Aorta (tissue), 5 donors: ENCODE results near the gene ZNF280C. TPM values are rescaled to one million over a fixed set of nuclear protein-coding genes. Genes with fewer than 3 reads are reported as not detected.

Experiments used
- ATAC-seq: fragments of 200-7000 bp; cut with Tn5 transposase; one replicate; pipeline ENCODE4 v1.9.1; 2022; ENCODE audit warnings: moderate library complexity; ENCODE audit not compliant: low FRiP score
- DNase-seq, 2 donors: peaks; one replicate each; pipeline ENCODE4 v3.0.0-alpha.2; 2020
- H3K27ac ChIP-seq, 2 donors: one replicate each; pipeline ENCODE4 v1.5.1; 2013; ENCODE audit warnings: low read length in 2 of 2, mild to moderate bottlenecking in 2 of 2, moderate library complexity in 2 of 2, control low read depth in 1 of 2, inconsistent platforms in 1 of 2, low read depth in 1 of 2
- H3K27me3 ChIP-seq, 2 donors: one replicate each; pipeline ENCODE4 v1.6.1; 2013; ENCODE audit warnings: control low read depth in 1 of 2, low read length in 1 of 2, mild to moderate bottlenecking in 1 of 2, moderate library complexity in 1 of 2; ENCODE audit not compliant: insufficient read depth in 2 of 2, control insufficient read depth in 1 of 2
- H3K36me3 ChIP-seq, 2 donors: one replicate each; pipeline ENCODE4 v1.6.1; 2013; ENCODE audit warnings: control low read depth in 1 of 2, low read length in 1 of 2, mild to moderate bottlenecking in 1 of 2; ENCODE audit not compliant: insufficient read depth in 2 of 2, control insufficient read depth in 1 of 2
- H3K4me1 ChIP-seq, 2 donors: one replicate each; pipeline ENCODE4 v1.6.1; 2013; ENCODE audit warnings: low read length in 2 of 2, control low read depth in 1 of 2, mild to moderate bottlenecking in 1 of 2, moderate library complexity in 1 of 2; ENCODE audit not compliant: insufficient read depth in 2 of 2, control insufficient read depth in 1 of 2
- H3K4me3 ChIP-seq, 2 donors: one replicate each; pipeline ENCODE4 v1.5.1; 2013; ENCODE audit warnings: low read length in 2 of 2, control low read depth in 1 of 2, mild to moderate bottlenecking in 1 of 2
- H3K9me3 ChIP-seq: one replicate; pipeline ENCODE4 v1.6.1; 2013; ENCODE audit warnings: mild to moderate bottlenecking, low read length; ENCODE audit not compliant: control insufficient read depth
- WGBS, 2 donors: extraction: QIAGEN DNeasy Blood & Tissue Kit; methylation state at CpG; one replicate each; pipeline ENCODE4 v1.1.7; 2013; 5-methylcytosine and 5-hydroxymethylcytosine counted together
- intact Hi-C, 2 donors: fragments of 100-400 bp; cut with DNase I; formaldehyde crosslinking; loops; one replicate each; pipeline versions ENCODE4 v1.14.2 to v1.15.0; 2022
- polyA plus RNA-seq, 2 donors: library from polyadenylated mRNA; stranded (reverse); fragments of 200-250 nt; gene quantifications; one replicate each; pipeline ENCODE4 v1.2.3, GENCODE V29; 2013
- total RNA-seq, 2 donors: library from RNA; stranded (reverse); fragmentation: NEBNext Ultra II Directional; extraction: Animal tissue kit (Norgen Biotek cat#: 25700); gene quantifications; one replicate each; pipeline ENCODE4 v1.2.1, GENCODE V29; 2021
- donor health status: healthy with polysubstance abuse.
- donor health status: Bipolar disorder and iron deficiency.
- donor health status: DM: no; HTN: no; CAD: no.
- donor health status: DM: no; HTN: no; CAD: no.
- donor health status: DM: yes; HTN: yes; CAD: no.

The ZNF280C gene
- total and polyA plus RNA-seq, 4 donors = 0.75 to 5.0 (median 3.0) TPM

DNA sequence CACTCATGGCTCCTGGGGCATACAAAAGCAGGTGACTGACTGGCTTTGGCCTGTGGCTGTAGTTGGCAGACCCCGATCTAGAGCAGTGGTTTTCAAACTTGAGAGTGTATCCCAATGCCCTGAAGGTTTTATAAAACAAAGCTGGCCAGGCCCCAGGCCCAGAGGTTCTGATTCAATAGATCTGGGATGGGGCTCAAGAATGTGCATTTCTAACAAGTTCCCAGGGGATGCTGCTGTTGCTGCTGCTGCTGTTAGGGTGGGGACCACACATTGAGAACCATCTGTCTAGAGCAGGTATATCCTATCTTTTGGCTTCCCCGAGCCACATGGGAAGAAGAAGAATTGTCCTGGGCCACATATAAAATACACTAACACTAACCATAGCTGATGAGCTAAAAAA is 110.4 kb downstream of the ZNF280C start:
- DNase-seq (no peak), ATAC-seq (no peak)
- no peaks in the 10 kb centered on the region for H3K4me1 ChIP-seq
- intact Hi-C loops = no loop called here
- WGBS, 2 donors = 77 to 95% methylated on average over 2 of the region's 2 CpGs
- H3K9me3 ChIP-seq = no peaks in the 10 kb centered on the region
- no peak overlapping the region for H3K27ac ChIP-seq
- H3K4me3 ChIP-seq = no peak overlapping the region
- H3K36me3 ChIP-seq = no peaks in the 10 kb centered on the region
- no peaks in the 10 kb centered on the region for H3K27me3 ChIP-seq

- H3K27ac ChIP-seq = no peak overlapping the region
- DNase-seq (no peak), ATAC-seq (no peak)
- no peaks in the 10 kb centered on the region for H3K4me1 ChIP-seq
- no peak overlapping the region for H3K4me3 ChIP-seq
- no peaks in the 10 kb centered on the region for H3K36me3 ChIP-seq
- no peaks in the 10 kb centered on the region for H3K9me3 ChIP-seq
- WGBS, 2 donors = 17 to 40% methylated on average over 2 of the region's 2 CpGs
- H3K27me3 ChIP-seq = no peaks in the 10 kb centered on the region
- intact Hi-C loops = no loop called here
Measured at GRCh38 chrX:130155564-130155963, 113.1 kb downstream of the ZNF280C start.

Other genes starting within 250 kb of the ZNF280C start
- gene ELF4, start 158.4 kb downstream of the ZNF280C start, total RNA-seq = 10 to 100 TPM; 14.5 to 20.8 TPM
- 1 to 10 TPM; 3.6 to 4.5 TPM for gene ELF4, start 158.4 kb downstream of the ZNF280C start, polyA plus RNA-seq
- gene AIFM1, start 103.1 kb downstream of the ZNF280C start, total RNA-seq = 10 to 100 TPM; 12.7 to 16.8 TPM
- gene AIFM1, start 103.1 kb downstream of the ZNF280C start, polyA plus RNA-seq = 10 to 100 TPM; 15.7 to 17.0 TPM
- 1 to 10 TPM in 1 of 2 donors, under 1 TPM in 1; 0.69 to 1.8 TPM for gene RAB33A, start 96.9 kb downstream of the ZNF280C start, total RNA-seq
- under 1 TPM; 0.64 to 0.88 TPM for gene RAB33A, start 96.9 kb downstream of the ZNF280C start, polyA plus RNA-seq
- 10 to 100 TPM; 10.5 to 14.7 TPM for gene SLC25A14, start 71.0 kb upstream of the ZNF280C start, total RNA-seq
- gene SLC25A14, start 71.0 kb upstream of the ZNF280C start, polyA plus RNA-seq = 10 to 100 TPM; 12.0 to 27.2 TPM
- gene GPR119, start 116.8 kb upstream of the ZNF280C start, total RNA-seq = not detected
- gene GPR119, start 116.8 kb upstream of the ZNF280C start, polyA plus RNA-seq = not detected
- gene RBMX2, start 133.1 kb upstream of the ZNF280C start, total RNA-seq = 10 to 100 TPM; 18.5 to 19.4 TPM
- gene RBMX2, start 133.1 kb upstream of the ZNF280C start, polyA plus RNA-seq = 10 to 100 TPM; 22.3 to 50.3 TPM